HepG2 (cell line): ENCODE results near the gene KIAA1217.

Source experiments
- CHD2 ChIP-seq: IDR thresholded peaks from 2 replicates; pipeline ENCODE4 v1.6.1; 2011; ENCODE audit warnings: low read depth, low read length, improper control_type of control experiment
- E2F2 ChIP-seq: sonication (generic); formaldehyde crosslinking; IDR thresholded peaks from 2 replicates; pipeline ENCODE4 v1.4.0; 2020; ENCODE audit warnings: missing genetic modification reagents, borderline replicate concordance
- MYC ChIP-seq: sonication (generic); formaldehyde crosslinking; IDR thresholded peaks from 2 replicates; pipeline ENCODE4 v1.9.0; 2021; ENCODE audit warnings: missing genetic modification reagents, borderline replicate concordance
- ZNF432 ChIP-seq: sonication (generic); formaldehyde crosslinking; IDR thresholded peaks from 2 replicates; pipeline ENCODE4 v1.5.0; 2020; ENCODE audit warnings: missing genetic modification reagents, mild to moderate bottlenecking, borderline replicate concordance

GRCh38 chr10:24518411-24518810 is 309.5 kb downstream of the KIAA1217 start:
- no peak for TF ChIP-seq MYC
- no peak for TF ChIP-seq E2F2 (CRISPR knock-in tag)
- no peak for TF ChIP-seq ZNF432
- TF ChIP-seq CHD2, result no peak
